Large intestine (tissue), 3 donors: ENCODE results near the gene SART3. TPM values are rescaled to one million over a fixed set of nuclear protein-coding genes. Genes with fewer than 3 reads are reported as not detected.

Experiments used
- DNase-seq, 2 donors: peaks; one replicate each; pipeline versions ENCODE4 v3.0.0 to v3.0.0-alpha.2; 2013
- H3K27ac ChIP-seq: one replicate; pipeline ENCODE4 v1.5.1; 2013; ENCODE audit warnings: low read length
- H3K27me3 ChIP-seq: 2 replicates; pipeline ENCODE4 v1.6.1; 2013; ENCODE audit warnings: low read length; ENCODE audit not compliant: control insufficient read depth, insufficient read depth
- H3K36me3 ChIP-seq: 2 replicates; pipeline ENCODE4 v1.6.1; 2013; ENCODE audit warnings: low read length; ENCODE audit not compliant: control insufficient read depth, insufficient read depth
- H3K4me1 ChIP-seq: one replicate; pipeline ENCODE4 v1.6.1; 2013; ENCODE audit warnings: low read length; ENCODE audit not compliant: control insufficient read depth, insufficient read depth
- H3K4me3 ChIP-seq: one replicate; pipeline ENCODE4 v1.5.1; 2013; ENCODE audit warnings: low read length
- H3K9me3 ChIP-seq: one replicate; pipeline ENCODE4 v1.6.1; 2013; ENCODE audit warnings: mild to moderate bottlenecking, low read depth, low read length, moderate library complexity; ENCODE audit not compliant: control insufficient read depth
- WGBS: methylation state at CpG from one replicate; pipeline ENCODE4 v1.1.5; 2013; ENCODE audit warnings: low lambda C conversion rate; ENCODE audit not compliant: insufficient coverage; 5-methylcytosine and 5-hydroxymethylcytosine counted together
- polyA plus RNA-seq: library from polyadenylated mRNA; unstranded; fragments of 120-200 nt; gene quantifications from one replicate; pipeline ENCODE4 v1.2.1, GENCODE V29; 2013

The SART3 gene
- polyA plus RNA-seq, 1 donor: 52.7 TPM

DNA sequence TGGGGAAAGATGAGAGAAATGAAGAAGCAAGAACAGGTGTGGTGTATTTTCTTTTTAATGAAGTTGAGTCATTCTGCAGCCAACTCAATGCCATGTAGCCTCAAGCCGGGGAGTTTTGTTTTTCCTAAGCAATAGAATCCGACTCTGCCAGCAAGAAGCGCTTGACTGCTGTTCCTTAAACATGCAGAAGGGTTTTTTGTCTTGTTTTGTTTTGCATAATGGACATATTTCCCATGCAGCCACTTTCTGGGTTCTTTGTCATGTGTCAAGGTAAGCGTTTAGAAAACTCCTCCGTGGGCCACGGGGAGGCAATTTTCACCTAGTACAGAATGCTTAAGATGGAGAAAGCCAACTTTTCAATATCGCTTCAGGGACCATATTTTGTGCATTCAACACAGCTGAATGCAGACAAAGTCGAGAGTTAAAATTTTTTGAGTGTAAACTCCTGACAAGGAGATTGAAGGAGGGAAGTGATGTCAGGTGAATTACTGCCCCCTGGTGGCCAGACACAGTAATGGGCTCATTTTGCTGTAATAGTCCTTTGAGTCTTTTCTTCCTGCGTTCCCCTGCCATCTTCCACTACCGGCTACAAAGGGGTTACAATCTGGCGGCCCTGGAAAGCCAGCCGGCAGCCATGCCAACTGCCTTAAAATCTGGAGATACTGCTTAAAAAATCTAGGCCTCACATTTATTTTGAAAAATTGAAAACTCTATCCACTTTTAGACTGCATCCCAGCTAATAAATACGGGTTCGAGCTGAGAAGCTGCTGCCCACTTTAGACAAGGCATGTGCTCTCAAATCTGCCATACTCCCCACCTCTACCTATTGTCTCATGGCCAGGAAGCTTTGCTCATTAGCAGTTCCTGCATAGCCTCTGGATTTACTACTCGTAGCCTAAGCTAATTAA is 49.1 kb downstream of the SART3 start:
- H3K4me3 ChIP-seq: no peak overlapping the region
- 90% methylated on average over 2 of the region's 15 CpGs for WGBS

GRCh38 chr12:108510836-108511235 is 50.1 kb downstream of the SART3 start:
- H3K9me3 ChIP-seq: no peaks in the 10 kb centered on the region
- H3K27me3 ChIP-seq: no peaks in the 10 kb centered on the region
- no peaks in the 10 kb centered on the region for H3K36me3 ChIP-seq
- H3K4me3 ChIP-seq: no peak overlapping the region
- no peak overlapping the region for H3K27ac ChIP-seq
- peaks cover 6% of the 10 kb centered on the region for H3K4me1 ChIP-seq
- DNase-seq: no peak
- 80% methylated on average over 1 of the region's 2 CpGs for WGBS

More for the DNA sequence above, 49.1 kb downstream of the SART3 start:
- DNase-seq: peak; percentile 32 to 41
- Histone ChIP-seq H3K36me3 (no peaks in the 10 kb centered on the region), H3K27me3 (no peaks in the 10 kb centered on the region), H3K9me3 (no peaks in the 10 kb centered on the region), H3K4me1 (peaks cover 11% of the 10 kb centered on the region), H3K27ac (no peak overlapping the region)

- H3K27ac ChIP-seq: no peak overlapping the region
Observed at GRCh38 chr12:108509806-108510205, 51.2 kb downstream of the SART3 start.

GRCh38 chr12:108507971-108508642 is 52.9 kb downstream of the SART3 start:
- H3K36me3 ChIP-seq: no peaks in the 10 kb centered on the region
- WGBS: no CpG with 5 or more reads among the region's 3 CpGs
- H3K27ac ChIP-seq: no peak overlapping the region
- no peak for DNase-seq
- H3K4me3 ChIP-seq: no peak overlapping the region
- H3K9me3 ChIP-seq: no peaks in the 10 kb centered on the region
- peaks cover 3% of the 10 kb centered on the region for H3K4me1 ChIP-seq
- H3K27me3 ChIP-seq: no peaks in the 10 kb centered on the region

More at GRCh38 chr12:108509806-108510205, 51.2 kb downstream of the SART3 start:
- no peak for DNase-seq
- H3K36me3 ChIP-seq: no peaks in the 10 kb centered on the region
- H3K27me3 ChIP-seq: no peaks in the 10 kb centered on the region
- no peak overlapping the region for H3K4me3 ChIP-seq
- H3K4me1 ChIP-seq: peaks cover 3% of the 10 kb centered on the region
- no CpG with 5 or more reads among the region's 1 CpG for whole genome bisulfite sequencing
- no peaks in the 10 kb centered on the region for H3K9me3 ChIP-seq

DNA sequence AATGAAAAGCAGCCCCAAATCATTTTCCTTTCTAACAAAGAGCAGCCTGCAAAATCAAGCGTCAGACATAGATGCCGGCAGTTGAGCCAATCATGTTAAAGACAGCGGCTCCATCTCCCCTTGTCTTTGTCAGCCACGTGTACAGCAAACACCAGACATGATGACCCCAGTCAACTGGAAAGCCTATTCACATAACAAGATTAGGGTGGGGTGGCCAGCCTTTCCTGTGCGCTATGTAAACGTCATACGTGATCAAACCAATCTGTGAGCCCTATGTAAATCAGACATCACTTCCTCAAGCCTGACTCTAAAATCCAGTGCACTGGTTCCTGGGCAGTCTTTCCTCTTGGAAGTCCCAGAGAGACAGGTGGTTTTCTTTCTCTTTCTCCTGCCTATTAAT is 55.8 kb downstream of the SART3 start:
- DNase-seq: no peak
- no CpG with 5 or more reads among the region's 7 CpGs for WGBS

DNA sequence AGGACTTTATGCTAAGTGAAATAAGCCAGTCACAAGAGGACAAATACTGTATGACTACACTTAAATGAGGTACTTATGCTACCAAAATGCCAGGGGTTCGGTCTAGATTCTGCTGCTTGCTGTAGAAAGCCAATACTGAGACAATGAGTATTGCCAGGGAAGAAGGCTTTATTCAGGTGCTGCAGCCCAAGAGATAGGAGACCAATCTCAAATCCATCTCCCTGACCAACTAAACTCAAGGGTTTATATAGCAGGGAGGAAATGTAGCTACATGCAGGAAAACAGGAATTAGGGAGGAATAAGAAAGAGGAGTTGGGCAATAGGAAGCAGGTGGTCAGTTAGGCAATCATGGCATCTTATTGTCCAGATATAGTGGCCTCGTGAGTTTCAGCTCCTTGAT is 58.1 kb downstream of the SART3 start:
- Histone ChIP-seq H3K9me3 (no peaks in the 10 kb centered on the region), H3K4me1 (no peaks in the 10 kb centered on the region), H3K36me3 (no peaks in the 10 kb centered on the region), H3K27ac (no peak overlapping the region), H3K27me3 (no peaks in the 10 kb centered on the region), H3K4me3 (no peak overlapping the region)
- DNase-seq: no peak
- no CpG with 5 or more reads among the region's 2 CpGs for WGBS

More for the DNA sequence above, 55.8 kb downstream of the SART3 start:
- Histone ChIP-seq H3K4me3 (no peak overlapping the region), H3K9me3 (no peaks in the 10 kb centered on the region), H3K4me1 (no peaks in the 10 kb centered on the region), H3K27ac (no peak overlapping the region), H3K27me3 (no peaks in the 10 kb centered on the region), H3K36me3 (no peaks in the 10 kb centered on the region)

- WGBS: no CpG with 5 or more reads among the region's 11 CpGs
- H3K27ac ChIP-seq: no peak overlapping the region
- no peaks in the 10 kb centered on the region for H3K36me3 ChIP-seq
- H3K27me3 ChIP-seq: peaks cover 3% of the 10 kb centered on the region
- H3K4me3 ChIP-seq: no peak overlapping the region
- H3K9me3 ChIP-seq: no peaks in the 10 kb centered on the region
- no peaks in the 10 kb centered on the region for H3K4me1 ChIP-seq
- no peak for DNase-seq
Observed at GRCh38 chr12:108498136-108498535, 62.8 kb downstream of the SART3 start.

DNA sequence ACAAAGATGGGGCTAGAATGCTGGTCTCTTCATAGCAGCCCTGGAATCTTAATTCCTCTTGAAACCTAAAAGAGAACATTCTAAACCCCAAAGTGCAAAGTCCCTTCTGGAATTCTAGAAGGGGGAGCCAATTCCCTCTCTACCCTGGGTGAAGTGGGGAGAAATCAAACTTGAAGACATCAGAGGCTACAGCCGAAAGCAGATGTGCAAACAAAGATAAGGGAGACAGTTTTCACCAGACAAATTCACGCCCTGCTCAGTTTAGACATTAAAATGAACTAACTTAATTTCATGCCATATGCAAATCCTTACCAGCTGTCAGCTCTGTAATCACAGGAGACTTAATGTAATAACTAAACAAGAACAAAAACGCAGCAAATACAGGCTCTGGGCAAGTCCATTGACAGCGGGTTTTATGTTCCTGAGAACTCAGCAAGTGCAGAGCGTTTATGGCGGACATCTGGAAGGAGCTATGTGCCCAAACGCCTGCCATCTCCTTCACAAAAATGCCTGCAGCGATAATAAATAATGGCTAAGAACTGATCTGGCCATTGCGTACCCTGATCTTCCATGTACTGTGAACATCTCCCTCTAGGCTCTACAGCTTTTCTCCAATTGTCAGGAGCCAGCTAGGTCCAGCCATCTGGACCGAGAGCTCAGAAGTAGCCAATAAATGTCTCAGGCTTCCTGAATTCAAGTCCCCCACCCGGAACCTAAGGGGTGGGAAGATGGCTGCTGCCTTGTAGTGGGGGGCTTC is 65.0 kb downstream of the SART3 start:
- Histone ChIP-seq H3K27me3 (peaks cover 3% of the 10 kb centered on the region), H3K4me3 (no peak overlapping the region), H3K9me3 (no peaks in the 10 kb centered on the region), H3K27ac (no peak overlapping the region), H3K36me3 (no peaks in the 10 kb centered on the region), H3K4me1 (no peaks in the 10 kb centered on the region)
- DNase-seq: no peak
- 72% methylated on average over 3 of the region's 11 CpGs for WGBS

GRCh38 chr12:108495054-108495453 is 65.9 kb downstream of the SART3 start:
- Histone ChIP-seq H3K27ac (no peak overlapping the region), H3K4me3 (no peak overlapping the region), H3K27me3 (peaks cover 3% of the 10 kb centered on the region), H3K4me1 (no peaks in the 10 kb centered on the region), H3K36me3 (no peaks in the 10 kb centered on the region), H3K9me3 (no peaks in the 10 kb centered on the region)
- DNase-seq: no peak
- no CpG with 5 or more reads among the region's 1 CpG for WGBS

GRCh38 chr12:108491256-108491655 is 69.7 kb downstream of the SART3 start:
- Histone ChIP-seq H3K4me1 (no peaks in the 10 kb centered on the region), H3K27ac (no peak overlapping the region), H3K4me3 (no peak overlapping the region), H3K9me3 (peaks cover 8% of the 10 kb centered on the region), H3K27me3 (peaks cover under 1% of the 10 kb centered on the region), H3K36me3 (no peaks in the 10 kb centered on the region)
- WGBS: 63% methylated on average over 1 of the region's 2 CpGs
- no peak for DNase-seq
